HG03520 (cell line): ENCODE results near the gene RGL2.
A peak's percentile ranks its signal among the peaks of the same experiment; 100 is the strongest.
"Not testable (repeated sequence)": the region's sequence is repeated elsewhere in the genome, so short reads cannot be mapped to it uniquely, and the experiment has no call there.

Experiments used
- ATAC-seq: cut with Tn5 transposase; IDR thresholded peaks from one replicate; pipeline ENCODE4 v1.9.1; 2021; ENCODE audit warnings: mild to moderate bottlenecking, moderate library complexity; ENCODE audit not compliant: unreplicated experiment

RGL2 gene

GRCh38 chr6:33273924-33274902, 24.5 kb downstream of the RGL2 start:
- no peak for ATAC-seq

DNA sequence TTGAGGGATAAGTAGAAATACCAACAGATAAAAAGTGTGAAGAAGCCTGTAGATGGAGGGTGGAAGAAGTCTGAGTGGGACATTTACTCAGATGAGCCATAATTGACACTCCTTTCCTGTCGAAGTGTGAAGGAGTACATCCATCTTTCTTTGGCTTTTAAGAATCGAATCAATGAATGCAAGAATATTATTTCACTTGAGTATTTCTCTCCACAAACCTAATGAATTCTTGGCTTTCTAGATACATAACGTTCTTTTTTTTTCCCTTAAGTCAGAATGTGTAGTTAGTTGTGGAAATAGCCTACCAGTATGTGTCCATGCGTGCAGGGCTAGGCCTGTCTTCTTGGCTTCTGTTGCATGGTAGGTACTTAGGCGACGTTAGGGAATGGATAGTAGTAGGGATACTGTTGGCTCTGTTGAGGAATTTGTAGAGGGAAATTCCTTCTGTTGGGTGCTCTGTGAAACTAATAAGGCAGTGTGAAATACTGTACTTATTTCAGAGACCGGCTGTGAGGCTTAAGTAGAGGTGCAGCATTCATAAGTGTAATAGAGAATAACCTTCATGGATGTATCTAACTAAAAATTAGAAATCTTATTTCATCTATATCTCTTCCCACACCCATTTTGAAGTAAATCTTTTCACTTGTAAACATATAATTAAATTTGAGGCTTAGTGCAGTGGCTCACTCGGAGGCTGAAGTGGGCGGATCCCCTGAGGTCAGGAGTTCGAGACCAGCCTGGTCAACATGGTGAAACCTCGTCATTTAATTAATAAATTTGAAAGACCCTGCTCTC, 25.4 kb downstream of the RGL2 start:
- no peak for ATAC-seq

GRCh38 chr6:33272275-33273128, 26.2 kb downstream of the RGL2 start:
- peak; percentile 21 for ATAC-seq

DNA sequence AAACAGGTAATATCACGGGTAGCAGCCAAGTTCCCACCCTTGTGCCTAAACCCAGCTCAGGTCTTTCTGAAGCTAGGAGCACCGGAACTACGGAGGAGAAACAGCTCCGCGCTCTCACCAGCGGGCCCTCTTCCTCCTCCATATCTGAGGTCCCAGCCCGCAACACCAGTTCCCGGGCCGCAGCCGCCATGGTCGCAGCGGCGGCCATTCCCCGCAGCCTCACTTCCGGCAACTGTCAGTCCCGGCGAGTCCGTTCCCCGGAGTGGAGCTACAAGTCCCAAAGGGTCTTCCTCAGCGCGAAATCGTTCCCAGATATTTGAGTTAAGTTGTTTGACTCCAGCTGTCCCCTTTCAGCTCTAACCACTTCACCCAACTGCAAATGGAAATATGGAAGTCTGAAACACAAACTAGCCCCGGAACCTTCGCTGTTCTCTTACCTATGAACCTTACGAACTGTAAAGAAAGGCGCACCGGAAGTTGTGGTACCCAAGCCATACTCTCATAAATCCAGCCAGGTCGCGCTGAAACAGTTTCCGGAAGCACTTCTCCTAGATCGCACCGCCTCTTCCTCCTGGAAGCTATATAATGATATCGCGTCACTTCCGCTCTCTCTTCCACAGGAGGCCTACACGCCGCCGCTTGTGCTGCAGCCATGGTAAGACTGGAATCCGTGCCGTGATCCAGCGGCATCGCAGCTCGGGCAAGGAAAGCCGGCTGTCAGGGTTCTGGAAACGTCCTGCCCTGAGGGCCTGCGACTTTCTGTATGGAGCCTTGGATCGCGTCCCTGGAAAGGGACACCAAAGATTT, 27.1 kb downstream of the RGL2 start, which contains the start of the genes RPS18 and VPS52:
Gene RPS18, plus strand, starts transcription at position 608 of the 807 bp plus-strand sequence. Its CDS starts 45 bp downstream, at position 653.
Gene VPS52, minus strand, starts transcription at position 409 of the 807 bp plus-strand sequence. Its CDS starts 201 bp downstream, at position 208.
- peak; percentile 83 for ATAC-seq

DNA sequence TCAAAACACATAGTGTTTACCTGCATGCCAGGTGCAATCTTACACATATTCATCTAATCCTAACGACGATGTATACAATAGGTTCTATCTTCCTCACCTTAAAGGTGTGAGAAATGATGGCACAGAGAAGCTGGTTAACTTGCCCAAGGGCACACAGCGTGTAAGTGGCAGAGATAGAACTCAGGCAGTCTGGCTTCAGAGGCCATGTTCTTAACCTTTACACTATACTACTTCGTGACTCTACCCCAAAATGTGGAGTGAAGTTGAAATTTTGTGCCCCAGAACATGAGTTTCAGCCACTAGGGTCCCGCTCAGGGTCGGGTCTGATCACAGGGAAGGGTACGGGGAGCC, 27.6 kb downstream of the RGL2 start:
- no peak for ATAC-seq

GRCh38 chr6:33264015-33264414, 34.7 kb downstream of the RGL2 start:
- no peak for ATAC-seq

DNA sequence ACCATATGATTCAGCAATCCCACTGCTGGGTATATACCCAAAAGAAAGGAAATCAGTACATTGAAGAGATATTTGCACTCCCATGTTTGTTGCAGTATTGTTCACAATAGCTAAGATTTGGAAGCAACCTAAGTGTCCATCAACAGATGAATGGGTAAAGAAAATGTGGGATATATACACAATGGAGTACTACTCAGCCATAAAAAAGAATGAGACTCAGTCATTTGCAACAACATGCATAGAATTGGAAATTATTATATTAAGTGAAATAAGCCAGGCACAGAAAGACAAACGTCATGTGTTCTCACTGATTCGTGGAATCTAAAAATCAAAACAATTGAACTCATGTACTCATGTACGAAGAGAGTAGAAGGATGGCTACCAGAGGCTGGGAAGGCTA, 36.3 kb downstream of the RGL2 start:
- not testable (repeated sequence) for ATAC-seq

DNA sequence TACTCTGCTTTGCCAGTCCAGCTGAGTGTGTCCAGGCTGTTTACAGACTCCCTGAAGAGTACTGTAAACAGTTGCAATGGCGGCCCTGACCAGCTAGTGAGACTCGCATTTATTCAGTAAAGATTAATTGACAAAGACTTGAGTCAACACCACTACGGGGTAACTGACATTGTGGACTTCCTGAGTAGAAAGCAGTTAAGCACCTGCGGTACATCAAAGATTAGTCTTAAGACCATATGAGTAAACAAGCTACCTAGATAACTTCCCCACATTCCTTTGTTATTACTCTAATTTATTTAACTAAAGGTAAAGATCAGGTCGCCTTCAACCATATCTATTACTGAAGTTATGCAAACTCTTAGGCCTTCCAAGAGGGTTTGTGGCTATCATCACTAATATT, 39.7 kb downstream of the RGL2 start:
- ATAC-seq: no peak

- ATAC-seq: no peak
Observed at GRCh38 chr6:33254591-33254990, 44.2 kb downstream of the RGL2 start.

DNA sequence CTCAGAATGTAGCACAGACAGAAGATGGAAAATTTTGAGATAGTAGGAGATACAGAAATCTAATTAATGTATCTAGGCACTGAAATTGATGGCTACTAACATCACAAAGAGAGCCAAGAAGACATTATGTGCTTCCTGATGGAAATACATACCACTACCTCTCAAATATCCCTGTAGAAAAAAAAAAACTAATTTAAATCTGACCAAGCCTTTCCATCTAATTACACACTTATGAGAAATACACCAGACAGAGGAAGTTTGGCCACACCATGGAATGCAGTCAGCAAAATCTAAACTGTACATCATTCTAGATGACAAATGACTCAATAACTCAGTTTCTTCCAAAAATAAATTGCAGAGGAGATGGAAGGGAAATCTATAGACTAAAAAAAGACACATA, 46.0 kb downstream of the RGL2 start:
- ATAC-seq: no peak

DNA sequence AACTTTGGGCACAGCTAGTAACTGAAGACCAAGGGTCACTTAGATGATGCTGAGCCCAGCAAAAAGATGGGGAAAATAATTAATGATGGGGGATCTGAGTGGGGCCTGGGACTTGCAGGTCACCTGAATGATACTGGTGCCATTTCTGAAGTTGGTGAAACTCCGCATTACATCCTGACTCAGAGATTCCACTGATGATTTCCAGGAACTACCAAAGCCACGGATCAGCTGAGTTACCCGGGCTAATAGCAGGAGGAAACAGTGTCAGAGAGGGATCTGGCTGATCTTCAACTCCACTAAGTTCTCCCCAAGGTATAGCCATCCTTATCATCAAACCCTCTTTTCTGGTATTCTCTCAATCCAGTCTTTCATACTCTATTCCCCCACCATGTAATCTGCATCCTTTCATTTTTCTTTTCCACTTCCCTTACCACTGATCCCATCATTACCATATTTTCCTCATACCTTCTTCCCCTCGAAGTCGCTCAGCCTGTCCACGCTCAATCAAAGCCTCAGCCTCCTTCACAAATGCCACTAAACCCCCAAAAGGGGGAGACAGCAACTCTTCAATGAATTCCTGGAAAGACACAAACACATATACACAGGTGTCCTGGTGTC, 47.2 kb downstream of the RGL2 start:
- no peak for ATAC-seq

DNA sequence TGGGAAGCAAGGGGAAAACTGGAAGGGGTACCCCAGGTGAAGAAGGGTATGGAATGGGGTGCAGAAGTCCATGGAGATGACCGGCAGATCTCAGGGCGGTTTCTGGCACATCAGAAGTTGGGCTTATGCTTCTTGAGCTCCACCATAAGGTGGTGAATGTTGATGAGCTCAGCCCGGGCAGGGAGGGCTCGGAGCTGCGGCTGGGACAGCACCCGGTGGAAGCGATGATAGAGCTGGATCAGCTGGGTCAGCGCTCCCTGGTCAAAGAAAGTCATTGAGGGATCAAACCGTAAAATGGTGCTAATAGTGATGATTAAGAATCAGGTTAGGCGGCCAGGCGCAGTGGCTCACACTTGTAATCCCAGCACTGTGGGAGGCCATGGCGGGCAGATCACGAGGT, 48.0 kb downstream of the RGL2 start:
- no peak for ATAC-seq

DNA sequence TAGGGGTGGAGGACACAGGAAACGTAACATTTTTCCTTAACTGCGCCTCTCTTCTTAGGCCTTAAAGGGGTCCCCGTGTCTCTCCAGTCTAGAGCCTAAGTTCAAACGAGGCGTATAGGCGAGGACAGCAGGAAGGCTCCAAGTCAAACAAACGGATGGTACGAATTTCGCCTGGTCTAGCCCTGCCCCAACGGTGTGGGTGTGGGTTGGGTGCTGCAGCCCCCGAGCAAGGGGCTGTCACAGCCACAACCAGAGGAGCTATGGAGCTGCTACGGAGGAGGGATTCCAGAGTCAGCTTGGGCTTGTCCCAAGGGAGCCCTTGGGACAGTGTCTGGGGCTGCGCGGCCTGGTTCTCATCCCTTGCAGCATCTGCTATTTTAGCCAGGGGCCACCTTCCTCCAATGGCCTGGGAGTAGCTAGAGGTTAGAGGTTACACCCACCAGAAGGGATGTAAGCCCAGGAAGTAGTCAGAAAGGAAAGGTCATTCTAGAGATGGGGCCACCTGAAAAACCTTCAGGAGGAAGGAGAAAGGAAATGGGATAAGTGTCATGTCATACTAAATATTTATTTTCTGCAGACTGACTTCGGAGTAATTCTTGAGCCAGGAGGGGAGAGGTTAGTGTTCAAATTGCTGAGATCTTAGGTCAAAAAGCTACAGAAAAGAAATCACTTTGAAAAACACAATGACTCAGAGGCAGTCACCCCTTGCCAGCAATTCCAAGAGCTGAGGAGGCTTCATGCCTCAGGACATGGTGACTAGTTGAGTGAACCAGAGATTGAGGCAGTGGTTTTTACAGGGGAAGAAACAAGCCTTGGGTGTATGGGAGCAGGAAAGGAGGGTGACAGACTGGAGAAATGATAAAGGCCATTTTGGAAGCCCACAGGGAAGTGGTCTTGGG, 48.8 kb downstream of the RGL2 start:
- ATAC-seq: no peak

GRCh38 chr6:33248932-33249731, 49.6 kb downstream of the RGL2 start:
- ATAC-seq: peak; percentile 81

DNA sequence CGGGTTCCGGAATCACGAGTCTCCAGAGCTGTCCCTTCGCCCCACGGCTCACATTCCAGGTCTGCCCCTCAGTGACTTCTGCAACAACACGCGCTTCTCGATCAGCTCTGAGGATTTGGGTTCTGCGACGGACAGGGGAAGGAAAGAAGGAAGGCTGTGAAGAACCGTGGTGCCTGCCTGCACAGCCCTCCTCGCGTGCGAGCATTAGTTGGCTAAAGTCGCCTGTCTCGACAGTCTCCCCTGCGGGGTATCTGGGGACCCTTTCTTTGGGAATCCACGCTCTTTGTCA, 50.2 kb downstream of the RGL2 start:
- ATAC-seq: peak; percentile 8

- peak; percentile 34 for ATAC-seq
Observed at GRCh38 chr6:33247977-33248642, 50.6 kb downstream of the RGL2 start.

DNA sequence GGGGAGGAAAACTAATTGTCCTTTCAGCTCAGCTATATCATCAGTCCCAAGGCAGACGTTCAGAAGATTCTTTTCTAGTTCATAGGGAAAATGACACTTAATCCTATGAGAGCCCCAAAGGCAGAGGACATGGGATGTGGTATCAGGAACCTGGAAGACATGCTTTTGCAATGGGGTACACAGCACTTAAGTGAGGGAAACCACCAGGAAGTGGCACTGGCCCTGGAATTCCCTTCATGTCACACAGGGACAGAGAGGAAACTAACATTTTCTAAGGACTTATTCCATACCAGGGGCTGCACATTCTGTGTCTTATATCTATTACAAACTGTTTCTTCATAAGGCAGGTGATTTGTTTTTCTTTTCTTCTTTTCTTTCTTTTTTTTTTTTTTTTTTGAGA, 55.3 kb downstream of the RGL2 start:
- no peak for ATAC-seq
